ENCODE measurements around the gene CALM3.
"Not testable (repeated sequence)": the region's sequence is repeated elsewhere in the genome, so short reads cannot be mapped to it uniquely, and the experiment has no call there.

Gene CALM3

DNA sequence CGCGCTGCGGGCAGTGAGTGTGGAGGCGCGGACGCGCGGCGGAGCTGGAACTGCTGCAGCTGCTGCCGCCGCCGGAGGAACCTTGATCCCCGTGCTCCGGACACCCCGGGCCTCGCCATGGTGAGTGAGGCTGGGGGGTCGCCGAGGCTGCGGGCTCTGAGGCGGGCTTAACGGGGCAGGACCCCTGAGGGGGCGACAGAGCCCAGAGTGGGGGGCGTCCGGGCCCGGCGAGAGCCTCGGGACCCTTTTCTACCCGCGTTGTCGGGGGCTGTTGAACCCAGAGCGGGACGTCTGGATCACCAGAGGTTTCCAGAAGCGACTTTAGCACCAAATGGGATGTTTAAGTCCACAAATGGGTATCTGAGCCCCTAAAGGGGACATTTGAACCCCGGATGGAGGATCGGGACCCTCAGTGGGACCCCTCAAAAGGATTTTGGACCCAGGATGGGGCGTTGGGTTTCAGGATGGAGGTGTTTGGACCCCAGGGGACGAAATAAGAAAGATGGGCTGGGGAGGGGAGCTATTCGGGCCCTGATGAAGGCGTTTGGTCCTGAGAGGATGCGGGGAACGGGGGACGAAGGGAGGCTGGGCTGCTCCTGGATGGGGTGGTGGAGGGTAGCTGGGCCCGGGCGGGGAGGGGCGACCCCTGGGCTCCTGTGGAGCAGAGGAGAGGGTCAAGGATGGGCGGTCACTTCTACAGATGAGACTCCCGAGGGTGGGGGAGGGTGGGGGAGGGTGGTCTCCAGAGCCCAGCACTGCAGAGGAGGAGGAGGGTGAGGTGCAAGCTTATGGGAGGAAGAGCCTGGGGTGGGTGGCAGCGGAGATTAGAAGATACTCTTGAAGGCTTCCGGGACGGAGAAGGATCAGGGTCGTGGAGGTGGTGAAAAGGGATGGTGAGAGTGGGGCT is at the start of gene CALM3:
TSS of gene CALM3 (plus strand) at position 13 of the 907 bp plus-strand sequence. CDS start at position 118, 105 bp downstream.
- no peak for DNase-seq (ENCODE audit: low spot score)

DNA sequence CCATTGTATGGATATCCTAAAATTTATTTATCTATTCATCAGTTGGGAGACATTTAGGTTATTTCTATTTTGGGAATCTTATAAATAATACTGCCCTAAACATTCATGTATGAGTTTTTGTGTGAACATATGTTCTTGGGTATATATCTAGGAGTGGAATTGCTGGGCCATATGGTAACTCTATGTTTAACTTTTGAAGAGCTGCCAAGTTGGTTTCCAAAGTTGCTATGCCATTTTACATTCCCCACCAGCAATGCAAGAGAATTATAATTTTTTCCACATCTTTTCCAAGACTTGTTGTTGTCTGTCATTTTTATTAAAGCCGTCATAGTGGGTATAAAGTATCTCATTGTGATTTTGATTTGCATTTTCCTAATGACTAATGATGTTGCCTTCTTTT is 48.2 kb upstream of the CALM3 start:
- DNase-seq (ENCODE audit: low spot score), result no peak

DNA sequence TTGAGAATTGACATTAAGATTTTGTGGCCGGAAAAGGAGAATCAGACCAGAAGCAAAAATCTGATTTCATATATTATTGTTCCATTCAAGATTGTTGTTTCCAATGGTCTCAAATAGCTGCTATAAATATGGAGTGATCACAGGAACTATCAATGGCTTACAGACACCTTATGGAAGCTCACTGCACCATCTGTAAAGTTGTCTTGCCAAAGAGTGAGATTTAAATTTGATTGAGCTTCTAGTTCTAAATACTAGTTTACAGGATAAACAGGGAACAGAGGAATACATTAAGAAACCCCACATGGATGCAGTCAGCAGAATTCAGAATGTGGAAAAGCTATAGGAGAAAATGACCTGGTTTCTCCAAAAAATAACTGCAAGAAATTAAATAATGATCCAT is 47.0 kb upstream of the CALM3 start:
- DNase-seq (ENCODE audit: low spot score), result no peak

DNA sequence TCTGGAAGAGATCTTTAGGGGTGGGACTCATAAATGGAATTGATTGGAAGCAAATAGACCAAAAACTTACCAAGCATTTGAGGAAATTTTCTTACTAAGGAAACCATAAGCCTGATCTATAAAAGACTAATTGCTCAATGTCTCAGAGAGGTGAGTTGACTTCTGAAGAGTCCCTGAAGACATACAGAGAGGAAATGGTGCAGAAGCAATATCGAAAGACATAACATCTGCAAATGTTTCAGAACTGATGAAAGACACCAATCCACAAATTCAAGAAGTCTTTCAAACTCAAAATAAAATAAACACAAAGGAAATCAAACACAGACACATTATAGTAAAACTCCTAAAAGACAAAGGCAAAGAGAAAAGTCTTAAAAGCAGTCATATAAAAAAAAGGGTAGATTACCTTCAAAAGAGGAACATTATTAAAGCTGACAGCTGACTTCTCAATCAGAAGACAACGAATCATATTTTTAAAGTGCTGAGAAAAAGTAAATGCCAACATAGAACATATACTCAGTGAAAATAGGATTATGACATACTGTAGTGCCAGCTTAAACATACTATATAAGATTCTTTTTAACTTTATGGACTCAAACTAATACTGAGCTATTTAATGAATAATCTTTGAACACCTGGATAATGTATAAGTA is 45.4 kb upstream of the CALM3 start:
- no peak for DNase-seq (ENCODE audit: low spot score)

DNA sequence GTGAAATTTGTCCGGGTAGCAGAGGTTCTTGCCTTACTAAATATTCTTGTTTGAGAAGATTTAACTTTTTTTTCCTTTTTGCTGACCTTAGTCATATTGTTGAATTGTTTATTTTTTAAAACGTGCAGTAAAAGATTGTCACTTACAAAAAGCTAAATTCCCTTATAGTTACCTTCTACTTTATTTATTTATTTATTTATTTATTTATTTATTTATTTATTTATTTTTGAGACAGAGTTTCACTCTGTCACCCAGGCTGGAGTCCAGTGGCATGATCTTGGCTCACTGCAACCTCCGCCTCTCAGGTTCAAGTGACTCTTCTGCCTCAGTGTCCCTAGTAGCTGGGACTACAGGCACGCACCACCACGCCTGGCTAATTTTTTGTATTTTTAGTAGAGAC is 44.7 kb upstream of the CALM3 start:
- not testable (repeated sequence) for DNase-seq (ENCODE audit: low spot score)

DNA sequence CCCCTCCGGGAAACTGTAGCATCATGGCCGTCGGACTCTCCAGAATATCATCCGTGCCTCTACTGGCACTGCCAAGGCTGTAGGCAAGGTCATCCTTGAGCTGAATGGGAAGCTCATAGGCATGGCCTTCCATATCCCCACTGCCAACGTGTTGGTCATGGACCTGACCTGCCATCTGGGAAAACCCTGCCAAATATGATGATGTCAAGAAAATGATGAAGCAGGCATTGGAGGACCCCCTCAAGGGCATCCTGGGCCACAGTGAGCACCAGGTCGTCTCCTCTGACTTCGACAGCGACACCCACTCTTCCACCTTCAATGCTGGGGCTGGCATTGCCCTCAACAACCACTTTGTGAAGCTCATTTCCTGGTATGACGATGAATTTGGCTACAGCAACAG is 41.9 kb upstream of the CALM3 start:
- no peak for DNase-seq (ENCODE audit: low spot score)

DNA sequence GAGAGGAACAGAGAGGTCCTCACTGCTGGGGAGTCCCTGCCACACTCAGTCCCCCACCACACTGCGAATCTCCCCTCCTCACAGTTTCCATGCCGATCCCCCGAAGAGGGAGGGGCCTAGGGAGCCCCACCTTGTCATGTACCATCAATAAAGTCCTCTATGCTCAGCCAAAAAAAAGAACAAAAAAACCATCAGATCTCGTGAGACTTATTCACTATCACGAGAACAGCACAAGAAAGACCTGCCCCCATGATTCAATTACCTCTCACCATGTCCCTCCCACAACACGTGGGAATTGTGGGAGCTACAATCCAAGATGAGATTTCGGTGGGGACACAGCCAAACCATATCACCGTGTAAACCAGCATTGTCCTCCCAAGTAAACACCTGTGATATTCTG is 41.5 kb upstream of the CALM3 start:
- DNase-seq (ENCODE audit: low spot score), result not testable (repeated sequence)

DNA sequence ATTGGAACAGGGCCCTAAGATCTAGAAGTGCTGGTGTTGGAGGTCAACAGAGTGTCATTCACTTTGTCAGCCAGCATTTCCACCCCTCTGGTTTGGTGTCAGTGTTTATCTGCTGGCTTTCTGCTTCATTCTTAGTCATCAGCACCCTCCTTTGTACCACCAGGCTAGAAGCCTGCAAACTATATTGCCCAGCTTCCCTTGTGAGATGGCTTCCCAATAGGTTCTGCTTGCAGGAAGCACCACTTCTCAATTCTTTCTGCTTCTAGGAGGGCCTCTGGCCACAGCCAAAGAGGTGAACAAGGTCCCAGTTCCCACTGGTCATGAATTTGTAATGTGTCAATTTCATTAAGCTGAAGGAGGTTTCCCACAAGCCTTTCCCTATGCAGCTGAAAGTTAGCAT is 36.4 kb upstream of the CALM3 start:
- DNase-seq (ENCODE audit: low spot score), result no peak

DNA sequence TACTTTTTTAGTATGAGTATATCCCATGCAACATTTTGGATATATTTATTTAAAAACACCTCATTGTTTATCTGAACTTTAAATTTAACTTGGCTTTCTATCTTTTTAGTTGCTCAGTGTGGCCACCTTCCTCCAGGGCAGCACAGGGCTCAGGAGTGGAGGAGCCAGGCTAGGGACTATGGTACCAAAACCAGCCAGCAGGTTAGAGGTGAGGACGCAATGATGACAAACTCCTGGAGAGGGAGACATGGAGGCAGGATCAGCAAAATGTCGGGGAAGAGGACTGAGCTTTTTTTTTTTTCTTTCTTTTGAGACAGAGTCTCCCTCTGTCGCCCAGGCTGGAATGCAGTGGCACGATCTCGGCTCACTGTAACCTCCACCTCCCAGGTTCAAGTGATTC is 29.6 kb upstream of the CALM3 start:
- DNase-seq (ENCODE audit: low spot score), result no peak

DNA sequence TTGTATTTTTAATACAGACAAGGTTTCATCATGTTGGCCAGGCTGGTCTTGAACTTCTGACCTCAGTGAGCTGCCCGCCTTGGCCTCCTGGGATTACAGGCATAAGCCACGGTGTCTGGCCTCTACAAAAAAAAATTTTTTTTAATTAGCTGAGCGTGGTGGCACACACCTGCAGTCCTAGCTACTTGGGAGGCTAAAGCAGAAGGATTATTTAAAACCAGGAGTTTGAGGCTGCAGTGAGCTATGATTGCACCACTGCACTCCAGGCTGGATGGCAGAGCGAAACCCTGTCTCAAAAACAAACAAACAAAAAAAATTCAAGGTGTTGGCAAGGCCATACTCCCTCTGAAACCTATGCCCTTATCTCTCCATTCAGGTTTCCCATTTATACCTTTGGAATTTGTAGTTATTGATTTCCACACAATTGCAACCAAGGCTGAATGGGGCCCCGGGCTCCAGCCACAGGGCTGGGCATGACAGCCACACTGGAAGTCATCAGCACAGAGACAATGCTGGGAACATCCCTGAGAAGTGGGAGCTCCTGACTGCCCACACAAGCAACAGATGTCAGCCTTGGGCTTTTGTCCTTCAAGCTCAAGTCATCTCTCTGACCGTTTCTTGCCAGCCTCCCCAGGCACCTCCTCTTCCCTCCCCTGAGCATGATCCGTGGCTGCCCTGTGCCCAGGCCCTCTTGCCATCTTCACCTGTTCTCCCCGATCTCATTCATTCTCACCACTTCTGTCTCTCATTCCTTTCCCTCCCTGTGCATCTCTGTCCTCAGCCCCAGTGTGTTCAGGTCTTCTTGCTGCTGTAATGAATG is 27.2 kb upstream of the CALM3 start:
- DNase-seq (ENCODE audit: low spot score), result no peak

DNA sequence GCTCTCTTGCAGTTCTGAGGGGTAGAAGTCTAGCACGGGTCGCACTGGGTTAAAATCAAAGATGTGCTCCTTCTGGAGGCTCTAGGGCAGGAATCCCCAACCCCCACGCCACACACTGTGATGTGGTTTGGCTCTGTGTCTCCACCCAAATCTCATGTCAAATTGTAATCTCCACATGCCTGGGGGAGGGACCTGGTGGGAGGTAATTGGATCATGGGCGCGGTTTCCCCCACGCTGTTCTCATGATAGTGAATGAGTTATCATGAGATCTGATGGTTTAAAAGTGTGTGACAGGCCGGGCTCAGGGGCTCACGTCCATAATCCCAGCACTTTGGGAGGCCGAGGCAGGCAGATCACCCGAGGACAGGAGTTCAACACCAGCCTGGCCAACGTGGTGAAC is 26.6 kb upstream of the CALM3 start:
- DNase-seq (ENCODE audit: low spot score), result peak; percentile 52

DNA sequence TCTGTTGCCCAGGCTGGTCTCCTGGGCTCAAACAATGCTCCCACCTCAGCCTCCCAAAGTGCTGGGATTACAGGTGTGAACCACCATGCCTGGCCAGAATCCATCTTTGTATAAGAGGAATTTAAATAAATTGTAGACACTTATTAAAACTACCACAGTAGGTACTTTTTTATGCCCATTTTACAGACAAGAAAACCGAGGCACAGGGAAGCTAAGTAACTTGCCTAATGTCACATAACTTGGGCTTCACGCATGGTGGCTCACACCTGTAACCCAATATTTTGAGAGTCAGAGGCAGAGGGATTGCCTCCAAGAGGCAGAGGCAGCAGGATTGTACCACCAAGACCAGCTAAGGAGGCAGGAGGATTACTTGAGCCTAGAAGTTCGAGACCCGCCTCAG is 22.7 kb upstream of the CALM3 start:
- no peak for DNase-seq (ENCODE audit: low spot score)

DNA sequence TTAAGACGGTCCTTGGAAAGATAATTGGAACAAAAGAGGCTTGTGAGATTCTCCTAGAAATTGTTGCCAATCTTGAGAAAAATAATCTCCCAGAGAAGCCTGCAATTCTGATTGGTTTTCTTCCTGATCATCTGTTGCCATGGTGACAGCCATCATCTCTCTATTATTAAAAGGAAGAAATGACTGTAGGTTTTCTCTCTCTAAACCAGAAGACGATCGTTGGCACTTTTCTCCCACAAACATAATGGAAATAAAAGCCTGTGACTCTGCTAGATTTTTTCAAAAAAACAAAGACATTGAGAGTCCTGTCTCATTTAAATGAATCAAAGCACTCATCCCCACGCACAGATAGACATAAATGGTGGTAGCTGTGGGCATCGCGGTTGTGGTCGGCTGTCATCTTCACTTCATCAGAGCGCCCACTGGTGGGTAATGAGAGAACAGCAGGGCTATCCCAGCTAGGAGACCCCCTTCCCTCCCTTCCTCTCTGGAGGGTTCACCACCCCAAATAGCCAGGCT is 21.7 kb upstream of the CALM3 start:
- peak; percentile 62 for DNase-seq (ENCODE audit: low spot score)

DNA sequence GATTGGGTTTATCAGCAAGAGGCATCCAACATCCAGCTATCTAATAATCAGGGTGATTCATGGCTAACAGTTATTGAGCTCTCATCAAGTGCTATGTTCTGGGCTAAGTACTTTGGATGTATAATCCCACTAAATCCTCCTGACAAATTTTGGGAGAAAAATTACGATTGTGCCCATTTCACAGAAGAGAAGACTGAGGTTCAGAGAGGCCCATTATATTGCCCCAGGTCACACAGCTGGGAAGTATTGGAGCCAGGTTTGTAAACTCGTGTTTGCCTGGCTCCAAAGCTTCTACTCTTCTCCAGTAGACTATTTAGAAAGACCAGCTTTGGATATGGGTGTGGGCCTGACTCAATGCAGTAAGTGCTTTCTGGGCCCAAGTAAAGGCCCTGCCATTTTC is 20.9 kb upstream of the CALM3 start:
- DNase-seq (ENCODE audit: low spot score), result no peak

DNA sequence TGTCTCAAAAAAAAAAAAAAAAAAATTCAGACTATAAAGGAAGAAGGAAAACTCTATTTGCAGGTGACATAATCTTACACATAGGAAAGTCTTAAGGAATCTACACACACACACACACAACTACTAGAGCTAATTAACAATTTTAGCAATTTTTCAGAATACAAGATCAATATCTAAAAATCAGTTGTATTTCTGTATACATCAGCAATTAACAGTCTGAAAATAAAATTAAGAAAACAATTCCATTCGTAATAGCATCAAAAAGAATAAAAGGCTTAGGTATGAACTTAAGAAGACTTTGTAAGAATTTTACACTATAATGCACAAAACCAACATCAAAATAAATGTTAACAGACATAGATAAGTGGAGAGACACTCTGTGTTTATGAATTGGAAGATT is 15.6 kb upstream of the CALM3 start:
- no peak for DNase-seq (ENCODE audit: low spot score)

DNA sequence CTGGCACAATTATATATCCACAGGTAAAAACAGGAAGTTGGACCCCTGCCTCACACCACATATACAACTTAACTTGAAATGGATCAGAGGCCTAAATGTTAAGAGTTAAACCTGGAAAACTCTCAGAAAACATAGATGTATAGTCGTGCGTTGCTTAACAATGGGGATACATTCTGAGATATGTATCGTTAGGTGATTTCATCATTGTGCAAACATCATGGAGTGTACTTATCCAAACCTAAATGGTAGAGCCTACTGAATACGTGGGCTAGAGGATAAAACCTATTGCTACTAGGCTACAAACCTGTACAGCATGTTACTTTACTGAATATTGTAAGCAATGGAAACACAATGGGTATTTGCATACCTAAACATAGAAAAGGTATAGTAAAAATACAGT is 14.8 kb upstream of the CALM3 start:
- no peak for DNase-seq (ENCODE audit: low spot score)

DNA sequence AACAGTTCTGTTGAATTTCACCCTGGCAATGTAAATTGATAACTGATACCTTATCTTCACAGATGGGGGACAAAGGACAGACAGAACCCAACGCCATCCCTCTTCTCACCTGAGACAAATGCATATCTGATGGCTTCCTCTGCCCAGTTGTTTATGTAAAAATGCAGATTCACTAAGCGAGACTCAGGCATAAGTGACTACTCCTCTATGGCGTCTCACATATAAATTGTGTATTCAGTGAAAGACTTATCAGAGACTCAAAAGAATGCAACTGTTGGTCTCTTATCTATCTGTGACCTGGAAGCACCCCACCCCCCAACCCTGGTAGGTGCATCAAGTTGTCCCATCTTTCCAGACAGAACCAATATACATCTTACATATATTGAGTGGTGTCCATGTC is 13.3 kb upstream of the CALM3 start:
- DNase-seq (ENCODE audit: low spot score), result no peak

DNA sequence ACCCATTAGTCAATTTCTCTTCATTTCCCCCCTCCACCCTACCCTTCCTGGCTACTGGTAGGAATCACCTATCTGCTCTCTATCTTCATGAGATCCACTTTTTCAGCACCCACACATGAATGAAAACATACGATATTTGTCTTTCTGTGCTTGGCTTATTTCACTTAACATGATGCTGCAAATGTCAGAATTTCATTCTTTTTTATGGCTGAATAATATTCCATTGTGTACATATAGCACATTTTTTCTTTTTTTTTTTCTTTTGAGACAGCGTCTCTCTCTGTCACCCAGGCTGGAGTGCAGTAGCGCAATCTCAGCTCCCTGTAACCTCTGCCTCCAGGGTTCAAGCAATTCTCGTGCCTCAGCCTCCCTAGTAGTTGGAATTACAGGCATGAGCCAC is 9.9 kb upstream of the CALM3 start:
- no peak for DNase-seq (ENCODE audit: low spot score)

DNA sequence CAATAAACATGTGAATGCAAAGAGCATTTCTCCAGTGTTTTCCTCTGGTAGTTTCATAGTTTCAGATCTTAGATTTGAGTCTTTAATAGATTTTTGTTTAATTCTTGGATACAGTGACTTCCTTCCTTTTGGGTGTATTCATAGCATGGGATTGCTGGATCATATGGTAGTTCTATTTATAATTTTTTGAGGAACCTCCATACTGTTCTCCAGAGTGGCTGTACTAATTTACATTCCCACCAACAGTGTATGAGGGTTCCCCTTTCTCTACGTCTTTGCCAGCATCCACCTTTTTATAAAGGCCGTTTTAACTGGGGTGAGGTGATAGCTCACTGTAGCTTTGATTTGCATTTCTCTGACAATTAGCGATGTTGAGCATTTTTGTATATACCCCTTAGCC is 9.3 kb upstream of the CALM3 start:
- no peak for DNase-seq (ENCODE audit: low spot score)

DNA sequence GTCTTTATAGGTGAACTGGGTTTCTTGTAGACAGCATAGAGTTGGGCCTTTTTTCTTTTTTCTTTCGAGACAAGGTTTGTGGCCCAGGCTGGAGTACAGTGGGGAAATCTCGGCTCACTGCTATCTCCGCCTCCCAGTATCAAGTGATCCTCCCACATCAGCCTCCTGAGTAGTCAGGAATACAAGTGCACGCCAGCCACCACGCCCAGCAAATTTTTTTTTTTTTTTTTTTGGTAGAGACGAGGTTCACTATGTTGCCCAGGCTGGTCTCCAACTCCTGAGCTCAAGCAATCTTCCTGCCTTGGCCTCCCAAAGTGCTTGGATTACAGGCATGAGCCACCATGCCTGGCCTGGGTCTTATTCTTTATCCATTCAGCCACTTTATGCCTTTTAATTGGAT is 5.1 kb upstream of the CALM3 start:
- DNase-seq (ENCODE audit: low spot score), result no peak

DNA sequence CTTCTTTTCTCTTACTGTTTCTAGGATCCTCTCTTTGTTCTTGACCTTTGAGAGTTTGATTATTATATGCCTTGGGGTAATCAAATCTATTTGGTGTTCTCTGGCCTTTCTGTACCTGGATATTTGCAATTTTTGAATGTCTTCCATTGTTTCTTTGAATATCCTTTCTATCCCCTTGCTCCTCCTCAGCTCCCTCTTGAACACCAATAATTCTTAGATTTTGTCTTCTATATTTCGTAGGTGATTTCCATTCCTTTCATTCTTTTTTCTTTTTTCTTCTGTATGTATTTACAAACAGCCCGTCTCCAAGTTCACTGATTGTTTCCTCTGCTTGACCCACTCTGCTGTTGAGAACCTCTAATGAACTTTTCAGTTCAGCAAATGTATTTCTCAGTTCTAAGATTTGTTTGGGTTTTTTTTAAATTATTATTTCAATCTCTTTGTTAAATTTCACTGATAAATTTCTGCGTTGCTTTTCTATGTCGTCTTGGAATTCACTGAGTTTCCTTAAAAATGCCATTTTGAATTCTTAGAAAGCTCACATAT is 2.7 kb upstream of the CALM3 start:
- no peak for DNase-seq (ENCODE audit: low spot score)

DNA sequence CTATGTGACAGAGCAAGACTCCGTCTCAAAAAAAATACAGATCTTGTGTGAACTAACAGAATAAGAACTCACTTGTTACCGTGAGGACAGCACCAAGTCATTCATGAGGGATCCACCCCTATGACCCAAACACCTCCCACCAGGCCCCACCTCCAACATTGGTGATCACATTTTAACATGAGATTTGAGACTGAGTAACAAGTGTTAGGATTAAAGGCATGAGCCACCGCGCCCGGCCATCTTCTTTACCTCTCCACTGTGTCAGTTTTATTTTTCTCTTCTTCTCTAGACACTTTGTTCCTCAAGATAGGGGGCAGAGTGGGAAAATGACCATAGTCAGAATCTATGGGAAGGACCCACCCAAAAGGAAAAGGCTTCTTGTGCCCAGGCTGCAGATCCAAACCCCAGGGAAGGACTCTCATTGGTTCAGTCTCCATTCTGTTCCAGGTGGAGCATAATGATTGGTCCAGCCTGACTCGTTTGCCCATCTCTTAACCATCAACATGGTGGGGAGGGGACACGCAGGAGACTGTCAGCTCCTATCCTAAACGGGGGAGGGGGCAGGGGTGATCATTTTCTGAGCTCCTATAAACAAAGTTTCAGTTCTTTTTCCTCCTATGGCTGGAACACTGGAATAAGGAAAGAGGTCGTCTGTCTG is 1.3 kb upstream of the CALM3 start:
- DNase-seq (ENCODE audit: low spot score), result no peak
